Omental fat pad (tissue), 4 donors: ENCODE results near the gene ADGRA3. TPM values are rescaled to one million over a fixed set of nuclear protein-coding genes. Genes with fewer than 3 reads are reported as not detected.
A peak's percentile ranks its signal among the peaks of the same experiment; 100 is the strongest.

Experiments
- ATAC-seq: fragments of 150-250 bp; one replicate; pipeline ENCODE4 v1.9.1; 2016; ENCODE audit warnings: mild to moderate bottlenecking, moderate library complexity; ENCODE audit not compliant: low FRiP score
- DNase-seq: peaks from one replicate; pipeline ENCODE4 v3.0.0-alpha.2; 2019; ENCODE audit warnings: low spot score
- CTCF ChIP-seq, 3 donors: fragments of 450-650 bp; IDR thresholded peaks; one replicate each; pipeline ENCODE4 v1.5.1; 2016 to 2017; ENCODE audit warnings: antibody characterized with exemption in 3 of 3, mild to moderate bottlenecking in 3 of 3, moderate library complexity in 2 of 3
- total RNA-seq, 4 donors: library from RNA; depleted of rRNA; stranded (reverse); fragments of >200 nt; gene quantifications; one replicate each; pipeline ENCODE4 v1.1.0, GENCODE V29; 2016

ADGRA3 gene
- total RNA-seq, 4 donors from 2014 or later, result 13.7 to 48.3 (median 28.9) TPM

DNA sequence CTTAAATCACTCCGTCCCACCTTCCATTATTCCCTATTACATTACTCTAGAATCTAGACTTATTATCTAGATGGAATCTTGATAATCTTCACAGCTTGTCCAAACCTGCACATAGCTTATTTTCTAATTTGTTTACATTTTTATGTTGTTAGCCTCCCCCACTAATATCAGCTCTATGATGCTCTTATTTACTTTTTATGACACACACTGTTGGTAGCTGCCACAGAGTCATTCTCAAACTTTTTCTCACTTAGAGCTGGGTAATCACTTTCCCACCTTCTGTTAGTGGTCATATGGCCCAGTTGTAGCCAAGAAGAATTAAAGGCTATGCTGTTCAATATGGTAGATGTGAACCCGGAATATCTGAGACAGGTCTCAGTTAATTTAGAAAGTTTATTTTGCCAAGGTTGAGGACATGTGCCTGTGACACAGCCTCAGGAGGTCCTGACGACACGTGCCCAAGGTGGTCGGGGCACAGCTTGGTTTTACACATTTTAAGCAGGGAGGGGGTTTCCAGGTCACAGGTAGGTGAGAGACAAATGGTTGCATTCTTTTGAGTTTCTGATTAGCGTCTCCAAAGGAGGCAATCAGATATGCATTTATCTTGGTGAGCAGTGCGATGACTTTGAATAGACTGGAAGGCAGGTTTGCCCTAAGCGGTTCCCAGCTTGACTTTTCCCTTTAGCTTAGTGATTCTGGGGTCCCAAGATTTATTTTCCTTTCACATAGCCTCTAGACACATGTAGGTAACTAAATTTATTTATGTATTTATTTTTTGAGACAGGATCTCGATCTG is 7.0 kb upstream of the ADGRA3 start:
- ATAC-seq, result no peak
- TF ChIP-seq CTCF (IDR thresholded peaks at IDR 0.05), result no peak

DNA sequence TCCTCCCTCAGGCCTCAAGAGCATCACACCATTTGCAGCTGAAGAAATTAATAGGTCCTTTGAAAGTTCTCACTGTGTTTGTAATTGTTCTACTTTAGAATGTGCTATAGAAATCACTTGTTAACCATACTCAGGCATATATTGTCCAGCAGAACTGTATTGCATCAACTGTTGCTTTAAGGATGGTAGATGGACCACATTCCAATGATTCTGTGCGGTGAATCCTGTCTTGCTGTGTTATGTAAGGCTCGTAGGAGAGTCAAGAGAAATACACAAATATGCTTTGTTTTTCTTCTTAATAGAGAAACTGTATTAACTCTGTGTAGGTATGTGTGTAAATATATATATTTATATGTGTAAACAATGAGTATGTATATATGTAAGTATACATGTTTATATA is 6.3 kb upstream of the ADGRA3 start:
- no peak for DNase-seq
- TF ChIP-seq CTCF (IDR thresholded peaks at IDR 0.05), result no peak
- ATAC-seq, result no peak

More for the DNA sequence above, 7.0 kb upstream of the ADGRA3 start:
- DNase-seq, result no peak

- TF ChIP-seq CTCF (IDR thresholded peaks at IDR 0.05), result no peak
- no peak for ATAC-seq
- DNase-seq, result no peak
Measured at GRCh38 chr4:22521240-22521639, 5.4 kb upstream of the ADGRA3 start.

DNA sequence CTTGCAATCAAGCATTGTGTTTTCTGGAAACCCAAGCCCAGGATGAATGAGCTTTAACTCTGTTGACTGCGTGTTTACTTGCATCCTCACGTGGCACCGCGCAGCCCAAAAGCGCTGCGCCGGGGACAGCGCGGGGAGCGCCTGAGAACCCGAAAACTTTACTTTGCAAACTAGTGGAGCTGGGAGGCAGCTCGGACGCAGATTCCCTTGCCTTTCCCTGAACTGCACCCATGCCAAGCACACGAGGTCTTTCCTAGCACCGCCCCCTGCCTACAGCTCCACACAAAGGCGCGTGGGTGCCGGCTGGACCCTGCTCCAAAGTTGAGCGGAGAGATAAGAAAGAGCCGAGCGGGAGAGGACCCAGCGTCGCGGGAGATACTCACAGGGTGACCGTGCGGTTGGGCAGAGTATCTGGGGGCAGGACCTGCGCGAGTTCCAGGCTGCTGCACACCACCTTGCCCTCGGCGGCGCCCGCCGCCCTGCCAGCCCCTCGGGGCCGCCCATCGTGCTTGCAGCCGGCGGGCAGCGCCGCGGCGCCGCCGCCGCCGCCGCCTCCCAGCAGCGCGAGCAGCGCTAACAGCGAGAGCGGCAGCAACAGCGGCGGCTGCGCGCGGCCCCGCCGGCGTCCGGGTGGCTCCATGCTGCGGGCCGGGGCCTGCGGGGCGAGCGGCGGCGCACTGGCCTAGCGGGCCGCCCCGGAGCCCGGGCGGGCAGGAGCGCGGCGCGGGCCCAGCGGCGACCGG is 550 bp downstream of the ADGRA3 start:
- ATAC-seq (peak; percentile 72), DNase-seq (no peak)
- no peak for TF ChIP-seq CTCF (IDR thresholded peaks at IDR 0.05)

- DNase-seq (no peak), ATAC-seq (no peak)
- no peak for TF ChIP-seq CTCF (IDR thresholded peaks at IDR 0.05)
Measured at GRCh38 chr4:22514481-22514880, 1.4 kb downstream of the ADGRA3 start.

DNA sequence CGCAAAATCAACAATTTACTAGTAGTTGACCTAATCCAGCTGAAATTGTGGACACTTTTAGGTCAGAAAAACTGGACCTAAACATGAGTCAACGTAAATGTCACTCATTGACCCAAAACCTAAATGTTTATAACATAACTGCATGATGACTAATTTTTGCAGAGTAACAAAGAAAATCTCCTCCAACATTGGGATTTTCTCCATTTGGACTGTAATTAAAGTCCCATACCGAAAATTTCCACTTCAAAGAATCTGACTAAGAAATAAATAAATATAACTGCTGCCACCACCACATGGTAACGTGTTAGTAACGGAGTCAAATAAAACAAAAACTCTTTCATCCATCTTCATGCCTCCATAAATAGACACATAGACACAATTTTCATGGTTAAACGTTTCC is 1.9 kb downstream of the ADGRA3 start:
- ATAC-seq (peak; percentile 2), DNase-seq (no peak)
- TF ChIP-seq CTCF (IDR thresholded peaks at IDR 0.05), result no peak
